Measurements from ENCODE around the gene KRT4.
"Not testable (repeated sequence)": the region's sequence is repeated elsewhere in the genome, so short reads cannot be mapped to it uniquely, and the experiment has no call there.

The KRT4 gene

GRCh38 chr12:52769354-52769753 is 44.6 kb downstream of the KRT4 start:
- no peak for DNase-seq

GRCh38 chr12:52768479-52769200 is 45.3 kb downstream of the KRT4 start:
- DNase-seq: no peak

- no peak for DNase-seq
These were observed 46.5 kb downstream of the KRT4 start for GRCh38 chr12:52767427-52767826.

GRCh38 chr12:52767020-52767379 is 46.9 kb downstream of the KRT4 start:
- DNase-seq: no peak

GRCh38 chr12:52766351-52767019 is 47.4 kb downstream of the KRT4 start:
- no peak for DNase-seq

- DNase-seq: no peak
These were observed 48.2 kb downstream of the KRT4 start for GRCh38 chr12:52765702-52766101.

GRCh38 chr12:52763991-52764390 is 49.9 kb downstream of the KRT4 start:
- DNase-seq: no peak

GRCh38 chr12:52763036-52763659 is 50.8 kb downstream of the KRT4 start:
- DNase-seq: no peak

- no peak for DNase-seq
These were observed 52.1 kb downstream of the KRT4 start for GRCh38 chr12:52761802-52762201.

- DNase-seq: not testable (repeated sequence)
These were observed 52.7 kb downstream of the KRT4 start for GRCh38 chr12:52761218-52761617.

- no peak for DNase-seq
These were observed 53.3 kb downstream of the KRT4 start for GRCh38 chr12:52760623-52761022.

GRCh38 chr12:52759695-52760094 is 54.2 kb downstream of the KRT4 start:
- DNase-seq: no peak

- no peak for DNase-seq
These were observed 54.7 kb downstream of the KRT4 start for GRCh38 chr12:52759218-52759617.

- DNase-seq: no peak
These were observed 56.3 kb downstream of the KRT4 start for GRCh38 chr12:52757449-52758176.
